ENCODE data around the gene ITPR3. TPM values are rescaled to one million over a fixed set of nuclear protein-coding genes. Genes with fewer than 3 reads are reported as not detected.

The ITPR3 gene
- total and polyA plus RNA-seq, 2 donors (not counting 3 experiments of a cell fraction or from before 2014, with no cell fraction given): 28.8 to 52.2 TPM

GRCh38 chr6:33708516-33709204 is 87.5 kb downstream of the ITPR3 start:
- TF ChIP-seq JUN (IDR thresholded peaks at IDR 0.05; ENCODE audit: borderline replicate concordance, insufficient read depth, insufficient read length, low read depth) (no peak), POLR2A (IDR thresholded peaks at IDR 0.05; ENCODE audit: low read depth, low read length) (no peak)
- dilution Hi-C loops (cut with MboI; ENCODE audit: extremely low pct_ligation_motif_present, low sequenced_read_pairs): no loop called here
- POLR2A ChIA-PET: no interaction called here

DNA sequence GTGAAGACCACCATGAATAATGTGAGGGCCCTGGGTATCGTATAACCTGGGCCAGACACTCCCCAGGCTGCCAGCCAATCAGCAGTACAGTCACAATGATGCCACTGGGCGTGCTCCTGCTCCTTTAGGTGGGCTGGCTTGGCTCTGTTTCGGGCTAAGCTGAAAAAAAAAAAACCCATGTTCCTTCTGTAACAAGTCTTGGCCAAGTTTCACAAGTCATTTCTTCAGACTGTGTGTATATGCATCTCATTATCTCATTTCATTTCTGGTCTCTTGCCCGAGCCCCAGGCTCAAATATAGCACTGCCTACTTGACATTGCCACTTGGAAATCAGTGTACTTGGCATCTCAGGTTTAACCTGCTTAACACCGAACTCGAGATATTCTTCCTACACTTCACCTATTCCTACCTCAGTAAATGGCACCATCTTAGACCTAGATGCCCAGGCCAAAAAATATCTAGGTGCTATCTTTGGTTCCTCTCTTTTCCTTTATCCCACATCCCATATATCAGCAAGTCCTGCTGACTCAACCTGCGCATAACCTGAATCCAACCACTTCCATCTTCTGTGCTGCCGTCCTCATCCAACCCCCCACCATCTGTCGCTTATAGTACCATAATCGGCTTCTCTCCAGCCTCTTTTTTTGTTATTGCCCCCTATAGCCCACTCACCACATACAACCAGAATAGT is 88.6 kb downstream of the ITPR3 start:
- Histone ChIP-seq H3K9me1 (replicated peaks; ENCODE audit: control insufficient read depth, extremely low read depth, insufficient read depth, low read length) (no peaks in the 10 kb centered on the region), H3K36me3 (ENCODE audit: control insufficient read depth in 2 of 2, extremely low read depth in 1 of 2, insufficient read depth in 2 of 2, low read length in 2 of 2) (peaks cover 4% of the 10 kb centered on the region in 2 experiments), H3K4me1 (ENCODE audit: control insufficient read depth, extremely low read depth, insufficient read depth, low read length) (peaks cover 17% of the 10 kb centered on the region), H3K4me3 (replicated peaks in 1 of 3; ENCODE audit: insufficient read depth in 1 of 3, low read depth in 1 of 3, low read length in 3 of 3) (no peak overlapping the region), H2AFZ (ENCODE audit: low read depth, low read length) (no peak overlapping the region), H3K27ac (ENCODE audit: insufficient read depth, low read depth, low read length) (no peak overlapping the region), H3K79me2 (ENCODE audit: control insufficient read depth, insufficient read depth, low read length) (peaks cover 24% of the 10 kb centered on the region), H4K20me1 (replicated peaks; ENCODE audit: control insufficient read depth, extremely low read depth, insufficient read depth, low read length) (no peaks in the 10 kb centered on the region), H3K4me2 (ENCODE audit: insufficient read depth, low read length) (no peak overlapping the region), H3K9me3 (replicated peaks; ENCODE audit: control insufficient read depth, insufficient read depth, low read length) (no peaks in the 10 kb centered on the region), H3K9ac (replicated peaks; ENCODE audit: extremely low read depth, insufficient read depth, low read length) (no peak overlapping the region), H3K27me3 (ENCODE audit: control insufficient read depth in 2 of 2, insufficient read depth in 2 of 2, low read length in 2 of 2) (no peaks in the 10 kb centered on the region)
- no peak for DNase-seq (ENCODE audit: low read depth, low spot score)
- intact Hi-C loops (cut with micrococcal nuclease): loop anchor here (2.0 kb wide), 1 partner anchor 61 kb away; no protein-coding TSS in a partner anchor
- TF ChIP-seq, protein P1, sequence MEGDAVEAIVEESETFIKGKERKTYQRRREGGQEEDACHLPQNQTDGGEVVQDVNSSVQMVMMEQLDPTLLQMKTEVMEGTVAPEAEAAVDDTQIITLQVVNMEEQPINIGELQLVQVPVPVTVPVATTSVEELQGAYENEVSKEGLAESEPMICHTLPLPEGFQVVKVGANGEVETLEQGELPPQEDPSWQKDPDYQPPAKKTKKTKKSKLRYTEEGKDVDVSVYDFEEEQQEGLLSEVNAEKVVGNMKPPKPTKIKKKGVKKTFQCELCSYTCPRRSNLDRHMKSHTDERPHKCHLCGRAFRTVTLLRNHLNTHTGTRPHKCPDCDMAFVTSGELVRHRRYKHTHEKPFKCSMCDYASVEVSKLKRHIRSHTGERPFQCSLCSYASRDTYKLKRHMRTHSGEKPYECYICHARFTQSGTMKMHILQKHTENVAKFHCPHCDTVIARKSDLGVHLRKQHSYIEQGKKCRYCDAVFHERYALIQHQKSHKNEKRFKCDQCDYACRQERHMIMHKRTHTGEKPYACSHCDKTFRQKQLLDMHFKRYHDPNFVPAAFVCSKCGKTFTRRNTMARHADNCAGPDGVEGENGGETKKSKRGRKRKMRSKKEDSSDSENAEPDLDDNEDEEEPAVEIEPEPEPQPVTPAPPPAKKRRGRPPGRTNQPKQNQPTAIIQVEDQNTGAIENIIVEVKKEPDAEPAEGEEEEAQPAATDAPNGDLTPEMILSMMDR (IDR thresholded peaks at IDR 0.05; ENCODE audit: extremely low read depth in 1 of 2, insufficient read depth in 1 of 2, low read depth in 1 of 2, low read length in 2 of 2): no peak
- TF ChIP-seq MYC (IDR thresholded peaks at IDR 0.05; ENCODE audit: low read depth, low read length) (no peak), FOS (IDR thresholded peaks at IDR 0.05; ENCODE audit: borderline replicate concordance, insufficient read depth, low read length) (no peak), POLR2A (IDR thresholded peaks at IDR 0.05; ENCODE audit: low read depth, low read length) (no peak), MAX (IDR thresholded peaks at IDR 0.05; ENCODE audit: insufficient read depth, insufficient read length) (no peak), GATA2 (IDR thresholded peaks at IDR 0.05; ENCODE audit: insufficient read depth, insufficient read length, low read depth, low read length) (no peak), JUN (IDR thresholded peaks at IDR 0.05; ENCODE audit: borderline replicate concordance, insufficient read depth, insufficient read length, low read depth) (no peak), EZH2 (IDR thresholded peaks at IDR 0.05; ENCODE audit: borderline replicate concordance, low read depth, low read length, severe bottlenecking) (no peak), POLR2AphosphoS5 (IDR thresholded peaks at IDR 0.05; ENCODE audit: insufficient read depth, low read depth, low read length) (no peak)
- dilution Hi-C loops (cut with MboI; ENCODE audit: extremely low pct_ligation_motif_present, low sequenced_read_pairs): no loop called here
- no peak for FAIRE-seq
- no TSS peak for BruUV-seq (replicated peaks)
- CTCF ChIA-PET: interaction anchor here (1.1 to 3.9 kb wide), 2 partner anchors 9 to 13 kb away, joined by 3 to 26 read pairs; no protein-coding TSS in a partner anchor
- POLR2A ChIA-PET: no interaction called here

More at GRCh38 chr6:33708516-33709204, 87.5 kb downstream of the ITPR3 start:
- no peak overlapping the region for H3K4me2 ChIP-seq (ENCODE audit: insufficient read depth, low read length)
- H3K36me3 ChIP-seq (ENCODE audit: control insufficient read depth in 2 of 2, extremely low read depth in 1 of 2, insufficient read depth in 2 of 2, low read length in 2 of 2): peaks cover 4% of the 10 kb centered on the region in 2 experiments
- no peak overlapping the region for H3K9ac ChIP-seq (replicated peaks; ENCODE audit: extremely low read depth, insufficient read depth, low read length)
- no peak overlapping the region for H3K4me3 ChIP-seq (replicated peaks in 1 of 3; ENCODE audit: insufficient read depth in 1 of 3, low read depth in 1 of 3, low read length in 3 of 3)
- peaks cover 24% of the 10 kb centered on the region for H3K79me2 ChIP-seq (ENCODE audit: control insufficient read depth, insufficient read depth, low read length)
- CTCF ChIA-PET: interaction anchor here (0.7 to 3.9 kb wide), 4 partner anchors 8 to 119 kb away, joined by 3 to 26 read pairs (median 4); no protein-coding TSS in a partner anchor
- no peak overlapping the region for H2AFZ ChIP-seq (ENCODE audit: low read depth, low read length)
- DNase-seq (ENCODE audit: low read depth, low spot score) (no peak), FAIRE-seq (no peak)
- H3K9me3 ChIP-seq (replicated peaks; ENCODE audit: control insufficient read depth, insufficient read depth, low read length): no peaks in the 10 kb centered on the region
- BruUV-seq (replicated peaks): no TSS peak
- H3K9me1 ChIP-seq (replicated peaks; ENCODE audit: control insufficient read depth, extremely low read depth, insufficient read depth, low read length): no peaks in the 10 kb centered on the region
- H4K20me1 ChIP-seq (replicated peaks; ENCODE audit: control insufficient read depth, extremely low read depth, insufficient read depth, low read length): no peaks in the 10 kb centered on the region
- intact Hi-C loops (cut with micrococcal nuclease): no loop called here
- no peaks in the 10 kb centered on the region for H3K27me3 ChIP-seq (ENCODE audit: control insufficient read depth in 2 of 2, insufficient read depth in 2 of 2, low read length in 2 of 2)
- H3K4me1 ChIP-seq (ENCODE audit: control insufficient read depth, extremely low read depth, insufficient read depth, low read length): peaks cover 17% of the 10 kb centered on the region
- no peak overlapping the region for H3K27ac ChIP-seq (ENCODE audit: insufficient read depth, low read depth, low read length)

All from endothelial cell of umbilical vein (primary cell).